Natural killer cell (primary cell): ENCODE results near the gene CBLN1. TPM values are rescaled to one million over a fixed set of nuclear protein-coding genes. Genes with fewer than 3 reads are reported as not detected.

Experiments
- ATAC-seq, 3 donors: fragments of 150-1000 bp in 2 of 3; fragments of 200-7000 bp in 1 of 3; cut with Tn5 transposase; 1 replicate in 1 of 3; 2 replicates in 2 of 3; pipeline ENCODE4 v1.10.0; 2021; ENCODE audit warnings: mild to moderate bottlenecking in 2 of 3, moderate library complexity in 2 of 3
- DNase-seq, 2 donors: peaks; one replicate each; pipeline versions ENCODE4 v3.0.0 to v3.0.0-alpha.2; 2013 to 2021; ENCODE audit warnings: mixed read lengths in 1 of 2
- H3K27ac ChIP-seq: one replicate; pipeline ENCODE4 v1.5.1; 2013; ENCODE audit warnings: mild to moderate bottlenecking, low read length
- H3K27me3 ChIP-seq: one replicate; pipeline ENCODE4 v1.6.1; 2013; ENCODE audit warnings: low read length; ENCODE audit not compliant: control insufficient read depth, insufficient read depth
- H3K36me3 ChIP-seq: one replicate; pipeline ENCODE4 v1.6.1; 2013; ENCODE audit warnings: low read length; ENCODE audit not compliant: control insufficient read depth, insufficient read depth
- H3K4me1 ChIP-seq: one replicate; pipeline ENCODE4 v1.6.1; 2013; ENCODE audit warnings: low read length; ENCODE audit not compliant: control insufficient read depth, insufficient read depth
- H3K4me3 ChIP-seq: one replicate; pipeline ENCODE4 v1.5.1; 2013; ENCODE audit warnings: low read length
- H3K9me3 ChIP-seq: one replicate; pipeline ENCODE4 v1.6.1; 2013; ENCODE audit warnings: low read length; ENCODE audit not compliant: control insufficient read depth, insufficient read depth
- H3K27ac Mint-ChIP-seq, 2 donors: one replicate each; pipeline ENCODE4 v1.8.0; 2022; ENCODE audit warnings: mild to moderate bottlenecking in 2 of 2, mixed read lengths in 2 of 2, moderate library complexity in 1 of 2
- H3K27me3 Mint-ChIP-seq, 2 donors: one replicate each; pipeline ENCODE4 v1.8.0; 2022; ENCODE audit warnings: low read depth in 2 of 2, mixed read lengths in 2 of 2
- H3K36me3 Mint-ChIP-seq: one replicate; pipeline ENCODE4 v1.8.0; 2022; ENCODE audit warnings: mixed read lengths
- H3K4me1 Mint-ChIP-seq, 2 donors: one replicate each; pipeline ENCODE4 v1.8.0; 2022; ENCODE audit warnings: mixed read lengths in 2 of 2
- H3K4me3 Mint-ChIP-seq: one replicate; pipeline ENCODE4 v1.8.0; 2022; ENCODE audit warnings: mild to moderate bottlenecking, moderate library complexity, mixed read lengths
- H3K9me3 Mint-ChIP-seq, 2 donors: one replicate each; pipeline ENCODE4 v1.8.0; 2022; ENCODE audit warnings: mixed read lengths in 2 of 2
- CTCF ChIP-seq: fragments of 200-600 bp; IDR thresholded peaks from one replicate; pipeline ENCODE4 v1.8.0; 2022; ENCODE audit warnings: antibody characterized with exemption
- WGBS: methylation state at CpG from one replicate; pipeline ENCODE4 v1.1.7; 2013; ENCODE audit warnings: missing lambda C conversion rate; ENCODE audit not compliant: insufficient coverage; 5-methylcytosine and 5-hydroxymethylcytosine counted together
- intact Hi-C: fragments of 100-400 bp; cut with micrococcal nuclease; formaldehyde crosslinking; loops from one replicate; pipeline ENCODE4 v1.14.2; 2022
- total RNA-seq, 4 donors: library from RNA; stranded (reverse); fragments of 120-200 nt in 1 of 4; gene quantifications; one replicate each; pipeline versions ENCODE4 v1.2.3 to v1.2.4, GENCODE V29; 2013 to 2022

The CBLN1 gene
- total RNA-seq, 3 donors from 2014 or later (not counting 1 experiment from before 2014, with no cell fraction given) = not detected

- H3K27me3 ChIP-seq = peaks cover 56% of the 10 kb centered on the region
- peaks cover 63 to 69% of the 10 kb centered on the region in 2 donors for H3K27me3 Mint-ChIP-seq
Observed at GRCh38 chr16:49278944-49279725, 2.5 kb downstream of the CBLN1 start.

GRCh38 chr16:49278567-49278827 lies 3.1 kb downstream of the CBLN1 start:
- Mint-ChIP-seq H3K36me3 (peaks cover 7% of the 10 kb centered on the region), H3K4me3 (no peak overlapping the region), H3K27me3 (peaks cover 61 to 68% of the 10 kb centered on the region in 2 donors), H3K4me1 (peaks cover 5 to 10% of the 10 kb centered on the region in 2 donors), H3K9me3 (peaks cover 0 to 2% of the 10 kb centered on the region in 2 donors), H3K27ac (no peak overlapping the region)
- Histone ChIP-seq H3K9me3 (no peaks in the 10 kb centered on the region), H3K4me3 (no peak overlapping the region), H3K27ac (no peak overlapping the region), H3K4me1 (peaks cover 6% of the 10 kb centered on the region), H3K27me3 (peaks cover 54% of the 10 kb centered on the region), H3K36me3 (no peaks in the 10 kb centered on the region)
- no peak for DNase-seq
- no peak for TF ChIP-seq CTCF
- 14% methylated on average over 8 of the region's 11 CpGs for WGBS
- intact Hi-C loops = no loop called here
- ATAC-seq = no peak

More at GRCh38 chr16:49278944-49279725, 2.5 kb downstream of the CBLN1 start:
- peaks cover 7% of the 10 kb centered on the region for H3K36me3 Mint-ChIP-seq
- Histone ChIP-seq H3K27ac (no peak overlapping the region), H3K4me3 (no peak overlapping the region), H3K9me3 (no peaks in the 10 kb centered on the region), H3K4me1 (peaks cover 6% of the 10 kb centered on the region), H3K36me3 (no peaks in the 10 kb centered on the region)
- intact Hi-C loops = no loop called here
- no peak for TF ChIP-seq CTCF
- WGBS = 6% methylated on average over 29 of the region's 29 CpGs
- H3K4me1 Mint-ChIP-seq = peaks cover 5 to 10% of the 10 kb centered on the region in 2 donors
- peak overlapping the region; percentile 45 for H3K4me3 Mint-ChIP-seq
- ATAC-seq = no peak
- H3K9me3 Mint-ChIP-seq = peaks cover 0 to 2% of the 10 kb centered on the region in 2 donors
- no peak overlapping the region for H3K27ac Mint-ChIP-seq
- DNase-seq = no peak

- Histone ChIP-seq H3K27me3 (peaks cover 52% of the 10 kb centered on the region), H3K9me3 (no peaks in the 10 kb centered on the region), H3K27ac (no peak overlapping the region), H3K4me1 (peaks cover 6% of the 10 kb centered on the region), H3K4me3 (no peak overlapping the region), H3K36me3 (no peaks in the 10 kb centered on the region)
- H3K27me3 Mint-ChIP-seq = peaks cover 61 to 63% of the 10 kb centered on the region in 2 donors
- H3K4me3 Mint-ChIP-seq = no peak overlapping the region
- TF ChIP-seq CTCF = no peak
- 8% methylated on average over 49 of the region's 49 CpGs for WGBS
- H3K36me3 Mint-ChIP-seq = peaks cover 7% of the 10 kb centered on the region
- no peak for ATAC-seq
- H3K4me1 Mint-ChIP-seq = peaks cover 5 to 10% of the 10 kb centered on the region in 2 donors
- intact Hi-C loops = no loop called here
- DNase-seq = no peak
- H3K9me3 Mint-ChIP-seq = peaks cover 0 to 2% of the 10 kb centered on the region in 2 donors
- no peak overlapping the region for H3K27ac Mint-ChIP-seq
Observed at GRCh38 chr16:49277766-49278566, 3.7 kb downstream of the CBLN1 start.
